ENCODE data around the gene CARS2.

DNA sequence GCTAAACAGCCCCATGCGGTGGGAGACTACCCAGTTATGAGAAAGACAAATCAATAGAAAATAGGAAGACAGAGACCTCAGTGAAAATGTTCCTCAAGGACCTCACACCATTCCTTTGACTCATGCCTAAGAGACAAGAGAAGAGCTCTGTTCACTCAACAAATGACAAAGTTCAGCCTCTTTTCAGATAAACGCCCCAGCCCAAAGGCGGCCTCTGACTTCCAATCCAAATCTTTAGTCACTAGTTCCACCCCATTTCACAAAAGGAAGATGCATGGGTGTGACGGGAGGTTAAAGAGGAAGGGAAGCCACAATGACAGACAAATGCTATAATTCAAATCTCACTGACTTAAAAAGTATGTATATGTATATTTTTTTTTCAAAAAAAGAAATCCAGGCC is 8.1 kb downstream of the CARS2 start:
- TF ChIP-seq, protein P1, sequence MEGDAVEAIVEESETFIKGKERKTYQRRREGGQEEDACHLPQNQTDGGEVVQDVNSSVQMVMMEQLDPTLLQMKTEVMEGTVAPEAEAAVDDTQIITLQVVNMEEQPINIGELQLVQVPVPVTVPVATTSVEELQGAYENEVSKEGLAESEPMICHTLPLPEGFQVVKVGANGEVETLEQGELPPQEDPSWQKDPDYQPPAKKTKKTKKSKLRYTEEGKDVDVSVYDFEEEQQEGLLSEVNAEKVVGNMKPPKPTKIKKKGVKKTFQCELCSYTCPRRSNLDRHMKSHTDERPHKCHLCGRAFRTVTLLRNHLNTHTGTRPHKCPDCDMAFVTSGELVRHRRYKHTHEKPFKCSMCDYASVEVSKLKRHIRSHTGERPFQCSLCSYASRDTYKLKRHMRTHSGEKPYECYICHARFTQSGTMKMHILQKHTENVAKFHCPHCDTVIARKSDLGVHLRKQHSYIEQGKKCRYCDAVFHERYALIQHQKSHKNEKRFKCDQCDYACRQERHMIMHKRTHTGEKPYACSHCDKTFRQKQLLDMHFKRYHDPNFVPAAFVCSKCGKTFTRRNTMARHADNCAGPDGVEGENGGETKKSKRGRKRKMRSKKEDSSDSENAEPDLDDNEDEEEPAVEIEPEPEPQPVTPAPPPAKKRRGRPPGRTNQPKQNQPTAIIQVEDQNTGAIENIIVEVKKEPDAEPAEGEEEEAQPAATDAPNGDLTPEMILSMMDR (IDR thresholded peaks at IDR 0.05) = no peak
- no peak for TF ChIP-seq POLR2AphosphoS5 (IDR thresholded peaks at IDR 0.05)
- TF ChIP-seq POLR2A (IDR thresholded peaks at IDR 0.05; ENCODE audit: low read depth) = no peak

Data from esophagus muscularis mucosa (tissue), 3 donors.